Tibial nerve (tissue), 4 donors: ENCODE results near the gene FMNL2.

Experiments
- EP300 ChIP-seq, 2 donors: sonication (generic); formaldehyde crosslinking; IDR thresholded peaks; one replicate each; pipeline ENCODE4 v1.6.1; 2017; ENCODE audit warnings: antibody characterized with exemption in 2 of 2, mild to moderate bottlenecking in 1 of 2
- POLR2A ChIP-seq, 2 donors: fragments of 450-650 bp; IDR thresholded peaks; one replicate each; pipeline ENCODE4 v1.6.1; 2017; ENCODE audit warnings: antibody characterized with exemption in 2 of 2, mild to moderate bottlenecking in 2 of 2, moderate library complexity in 2 of 2
- TF ChIP-seq, protein P1 (sequence below), 5 experiments: fragments of 200-600 bp in 3 of 5; fragments of 450-650 bp in 2 of 5; sonication (generic) in 3 of 5; IDR thresholded peaks; one replicate each; pipeline ENCODE4 v1.5.1; 2016 to 2019; ENCODE audit warnings: antibody characterized with exemption in 5 of 5, mild to moderate bottlenecking in 3 of 5, moderate library complexity in 2 of 5

- TF ChIP-seq, protein P1, sequence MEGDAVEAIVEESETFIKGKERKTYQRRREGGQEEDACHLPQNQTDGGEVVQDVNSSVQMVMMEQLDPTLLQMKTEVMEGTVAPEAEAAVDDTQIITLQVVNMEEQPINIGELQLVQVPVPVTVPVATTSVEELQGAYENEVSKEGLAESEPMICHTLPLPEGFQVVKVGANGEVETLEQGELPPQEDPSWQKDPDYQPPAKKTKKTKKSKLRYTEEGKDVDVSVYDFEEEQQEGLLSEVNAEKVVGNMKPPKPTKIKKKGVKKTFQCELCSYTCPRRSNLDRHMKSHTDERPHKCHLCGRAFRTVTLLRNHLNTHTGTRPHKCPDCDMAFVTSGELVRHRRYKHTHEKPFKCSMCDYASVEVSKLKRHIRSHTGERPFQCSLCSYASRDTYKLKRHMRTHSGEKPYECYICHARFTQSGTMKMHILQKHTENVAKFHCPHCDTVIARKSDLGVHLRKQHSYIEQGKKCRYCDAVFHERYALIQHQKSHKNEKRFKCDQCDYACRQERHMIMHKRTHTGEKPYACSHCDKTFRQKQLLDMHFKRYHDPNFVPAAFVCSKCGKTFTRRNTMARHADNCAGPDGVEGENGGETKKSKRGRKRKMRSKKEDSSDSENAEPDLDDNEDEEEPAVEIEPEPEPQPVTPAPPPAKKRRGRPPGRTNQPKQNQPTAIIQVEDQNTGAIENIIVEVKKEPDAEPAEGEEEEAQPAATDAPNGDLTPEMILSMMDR (IDR thresholded peaks at IDR 0.05), result no peak
- TF ChIP-seq POLR2A (IDR thresholded peaks at IDR 0.05) (no peak), EP300 (IDR thresholded peaks at IDR 0.05) (no peak)
Measured at GRCh38 chr2:152303951-152304350, 31.0 kb upstream of the FMNL2 start.
